WTC11 (cell line): Measurements from ENCODE around the gene ZBTB32. TPM values are rescaled to one million over a fixed set of nuclear protein-coding genes. Genes with fewer than 3 reads are reported as not detected.
"Not testable (repeated sequence)": the region's sequence is repeated elsewhere in the genome, so short reads cannot be mapped to it uniquely, and the experiment has no call there.

Experiments
- ATAC-seq: fragments of 200-7000 bp; cut with Tn5 transposase; 2 replicates; pipeline ENCODE4 v1.10.0; 2021; ENCODE audit warnings: mild to moderate bottlenecking, moderate library complexity
- CTCF ChIA-PET: fragments of 300-600 bp; sonication (Branson Sonifier 250); formaldehyde crosslinking; loops from one replicate; lab custom pipeline; 2021; ENCODE audit warnings: antibody characterized with exemption; lab: Charles Lee
- POLR2A ChIA-PET: fragments of 350-600 bp; sonication (Branson Sonifier 250); formaldehyde crosslinking; loops from one replicate; lab custom pipeline; 2021; ENCODE audit warnings: antibody characterized with exemption; lab: Charles Lee
- DNase-seq: peaks from one replicate; pipeline ENCODE4 v3.0.0; 2021; ENCODE audit warnings: low spot score
- H3K27ac Mint-ChIP-seq: 2 replicates; pipeline ENCODE4 v1.8.0; 2021; ENCODE audit warnings: mixed read lengths
- H3K27me3 Mint-ChIP-seq: 2 replicates; pipeline ENCODE4 v1.8.0; 2021; ENCODE audit warnings: low read depth, mild to moderate bottlenecking, moderate library complexity, mixed read lengths
- H3K36me3 Mint-ChIP-seq: 2 replicates; pipeline ENCODE4 v1.8.0; 2021; ENCODE audit warnings: mixed read lengths
- H3K4me1 Mint-ChIP-seq: 2 replicates; pipeline ENCODE4 v1.8.0; 2022; ENCODE audit warnings: mixed read lengths
- H3K4me3 Mint-ChIP-seq: 2 replicates; pipeline ENCODE4 v1.8.0; 2021; ENCODE audit warnings: mild to moderate bottlenecking, moderate library complexity, mixed read lengths
- H3K9me3 Mint-ChIP-seq: 2 replicates; pipeline ENCODE4 v1.8.0; 2021; ENCODE audit warnings: mixed read lengths
- FOXJ3 ChIP-seq: sonication (generic); formaldehyde crosslinking; IDR thresholded peaks from 2 replicates; pipeline ENCODE4 v1.9.0; 2021; ENCODE audit warnings: missing genetic modification reagents, mild to moderate bottlenecking, borderline replicate concordance
- FOXK1 ChIP-seq: sonication (generic); formaldehyde crosslinking; IDR thresholded peaks from 2 replicates; pipeline ENCODE4 v1.8.0; 2022; ENCODE audit warnings: mild to moderate bottlenecking, moderate library complexity, missing genetic modification reagents
- HMGA2 ChIP-seq: fragments of 250-450 bp; sonication (Bioruptor Pico); IDR thresholded peaks from 2 replicates; pipeline ENCODE4 v1.4.0; 2021; ENCODE audit warnings: mild to moderate bottlenecking, moderate library complexity
- JAZF1 ChIP-seq: fragments of 250-450 bp; sonication (Bioruptor Pico); IDR thresholded peaks from 2 replicates; pipeline ENCODE4 v1.9.0; 2021; ENCODE audit warnings: moderate library complexity, mild to moderate bottlenecking, inconsistent platforms
- MXD4 ChIP-seq: fragments of 250-450 bp; sonication (Bioruptor Pico); IDR thresholded peaks from 2 replicates; pipeline ENCODE4 v1.8.0; 2021; ENCODE audit warnings: mild to moderate bottlenecking, moderate library complexity, borderline replicate concordance
- MYBL2 ChIP-seq: sonication (generic); formaldehyde crosslinking; IDR thresholded peaks from 2 replicates; pipeline ENCODE4 v1.8.1; 2023; ENCODE audit warnings: mild to moderate bottlenecking, moderate library complexity, missing genetic modification reagents
- NFATC4 ChIP-seq: fragments of 250-450 bp; sonication (Bioruptor Pico); IDR thresholded peaks from 2 replicates; pipeline ENCODE4 v1.9.0; 2021; ENCODE audit warnings: mild to moderate bottlenecking
- NR1H2 ChIP-seq: sonication (generic); formaldehyde crosslinking; IDR thresholded peaks from 2 replicates; pipeline ENCODE4 v1.9.0; 2021; ENCODE audit warnings: mild to moderate bottlenecking, moderate library complexity, missing genetic modification reagents
- OVOL2 ChIP-seq: fragments of 250-450 bp; sonication (Bioruptor Pico); IDR thresholded peaks from 2 replicates; pipeline ENCODE4 v1.9.0; 2021; ENCODE audit warnings: mild to moderate bottlenecking, borderline replicate concordance
- PRRX2 ChIP-seq: fragments of 250-450 bp; sonication (Bioruptor Pico); IDR thresholded peaks from 2 replicates; pipeline ENCODE4 v1.8.0; 2021; ENCODE audit warnings: mild to moderate bottlenecking
- TCF7 ChIP-seq: sonication (generic); formaldehyde crosslinking; IDR thresholded peaks from 2 replicates; pipeline ENCODE4 v1.8.0; 2022; ENCODE audit warnings: mild to moderate bottlenecking, low read depth, missing genetic modification reagents, moderate library complexity
- ZNF121 ChIP-seq: sonication (generic); formaldehyde crosslinking; IDR thresholded peaks from 2 replicates; pipeline ENCODE4 v1.8.0; 2023; ENCODE audit warnings: missing genetic modification reagents
- ZNF138 ChIP-seq: sonication (generic); formaldehyde crosslinking; conservative IDR thresholded peaks from 2 replicates; pipeline ENCODE4 v1.8.1; 2022; ENCODE audit warnings: mild to moderate bottlenecking, moderate library complexity, missing genetic modification reagents
- ZNF396 ChIP-seq: fragments of 250-450 bp; sonication (Bioruptor Pico); IDR thresholded peaks from 2 replicates; pipeline ENCODE4 v1.8.0; 2021; ENCODE audit warnings: mild to moderate bottlenecking, moderate library complexity, borderline replicate concordance
- total RNA-seq: library from RNA; stranded (reverse); gene quantifications from 3 replicates; pipeline ENCODE4 v1.2.3, GENCODE V29; 2021
- TF ChIP-seq, protein P1 (sequence below): sonication (generic); formaldehyde crosslinking; IDR thresholded peaks from 2 replicates; pipeline ENCODE4 v1.8.0; 2022; ENCODE audit warnings: mild to moderate bottlenecking, missing genetic modification reagents
- TF ChIP-seq, protein P2 (sequence below): sonication (generic); formaldehyde crosslinking; IDR thresholded peaks from 2 replicates; pipeline ENCODE4 v1.8.1; 2022; ENCODE audit warnings: mild to moderate bottlenecking, missing genetic modification reagents, moderate library complexity, borderline replicate concordance
- TF ChIP-seq, protein P3 (sequence below): sonication (generic); formaldehyde crosslinking; IDR thresholded peaks from 2 replicates; pipeline ENCODE4 v1.8.1; 2023; ENCODE audit warnings: mild to moderate bottlenecking, moderate library complexity, missing genetic modification reagents
- TF ChIP-seq, protein P4 (sequence below): fragments of 250-450 bp; sonication (Bioruptor Pico); IDR thresholded peaks from 2 replicates; pipeline ENCODE4 v1.8.0; 2021; ENCODE audit warnings: mild to moderate bottlenecking
- TF ChIP-seq, protein P5 (sequence below): fragments of 250-450 bp; sonication (Bioruptor Pico); IDR thresholded peaks from 2 replicates; pipeline ENCODE4 v1.9.0; 2021; ENCODE audit warnings: mild to moderate bottlenecking
- TF ChIP-seq, protein P6 (sequence below): sonication (generic); formaldehyde crosslinking; IDR thresholded peaks from 2 replicates; pipeline ENCODE4 v1.8.1; 2022; ENCODE audit warnings: low read depth, missing genetic modification reagents, borderline replicate concordance
- TF ChIP-seq, protein P7 (sequence below): sonication (generic); formaldehyde crosslinking; IDR thresholded peaks from 2 replicates; pipeline ENCODE4 v1.8.1; 2023; ENCODE audit warnings: mild to moderate bottlenecking, missing genetic modification reagents, moderate library complexity
- TF ChIP-seq, protein P8 (sequence below): fragments of 250-450 bp; sonication (Bioruptor Pico); conservative IDR thresholded peaks from 2 replicates; pipeline ENCODE4 v1.9.0; 2021; ENCODE audit warnings: mild to moderate bottlenecking

The ZBTB32 gene
- total RNA-seq, 1 experiment from 2014 or later: 0.11 TPM

DNA sequence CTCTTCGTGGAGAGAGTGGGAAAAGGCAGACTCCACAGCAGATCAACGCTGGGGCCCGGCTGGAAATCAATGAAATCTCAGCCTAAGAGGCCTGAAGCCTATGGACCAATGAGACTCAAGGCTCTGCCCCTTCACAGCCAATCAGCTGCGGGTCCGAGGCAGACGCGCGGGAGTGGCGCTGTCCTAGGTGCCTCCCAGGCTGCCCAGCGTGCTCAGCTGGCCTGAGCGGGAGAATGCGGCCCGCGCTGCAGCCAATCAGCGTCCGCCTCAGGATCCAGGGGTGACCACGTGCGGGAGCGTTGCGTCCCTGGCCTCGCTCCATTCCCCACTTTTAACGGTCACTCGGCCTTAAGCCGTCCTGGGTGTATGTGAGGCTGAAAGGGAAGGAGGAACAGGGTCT is at the start of gene ZBTB32 (continued):
- TF ChIP-seq, protein P1, sequence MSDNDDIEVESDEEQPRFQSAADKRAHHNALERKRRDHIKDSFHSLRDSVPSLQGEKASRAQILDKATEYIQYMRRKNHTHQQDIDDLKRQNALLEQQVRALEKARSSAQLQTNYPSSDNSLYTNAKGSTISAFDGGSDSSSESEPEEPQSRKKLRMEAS: peak; percentile 99
- TF ChIP-seq ZNF138 (peak; percentile 86), ZNF121 (CRISPR knock-in tag) (peak; percentile 84; the same call in 1 of the 2 replicates), JAZF1 (CRISPR knock-in tag) (no peak), FOXJ3 (CRISPR knock-in tag) (no peak), TCF7 (CRISPR knock-in tag) (peak; percentile 95), MYBL2 (peak; percentile 88), PRRX2 (CRISPR knock-in tag) (no peak), NFATC4 (no peak)
- TF ChIP-seq, protein P2, sequence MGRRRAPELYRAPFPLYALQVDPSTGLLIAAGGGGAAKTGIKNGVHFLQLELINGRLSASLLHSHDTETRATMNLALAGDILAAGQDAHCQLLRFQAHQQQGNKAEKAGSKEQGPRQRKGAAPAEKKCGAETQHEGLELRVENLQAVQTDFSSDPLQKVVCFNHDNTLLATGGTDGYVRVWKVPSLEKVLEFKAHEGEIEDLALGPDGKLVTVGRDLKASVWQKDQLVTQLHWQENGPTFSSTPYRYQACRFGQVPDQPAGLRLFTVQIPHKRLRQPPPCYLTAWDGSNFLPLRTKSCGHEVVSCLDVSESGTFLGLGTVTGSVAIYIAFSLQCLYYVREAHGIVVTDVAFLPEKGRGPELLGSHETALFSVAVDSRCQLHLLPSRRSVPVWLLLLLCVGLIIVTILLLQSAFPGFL (CRISPR knock-in tag): peak; percentile 29; the same call in 1 of the 2 replicates
- TF ChIP-seq, protein P3, sequence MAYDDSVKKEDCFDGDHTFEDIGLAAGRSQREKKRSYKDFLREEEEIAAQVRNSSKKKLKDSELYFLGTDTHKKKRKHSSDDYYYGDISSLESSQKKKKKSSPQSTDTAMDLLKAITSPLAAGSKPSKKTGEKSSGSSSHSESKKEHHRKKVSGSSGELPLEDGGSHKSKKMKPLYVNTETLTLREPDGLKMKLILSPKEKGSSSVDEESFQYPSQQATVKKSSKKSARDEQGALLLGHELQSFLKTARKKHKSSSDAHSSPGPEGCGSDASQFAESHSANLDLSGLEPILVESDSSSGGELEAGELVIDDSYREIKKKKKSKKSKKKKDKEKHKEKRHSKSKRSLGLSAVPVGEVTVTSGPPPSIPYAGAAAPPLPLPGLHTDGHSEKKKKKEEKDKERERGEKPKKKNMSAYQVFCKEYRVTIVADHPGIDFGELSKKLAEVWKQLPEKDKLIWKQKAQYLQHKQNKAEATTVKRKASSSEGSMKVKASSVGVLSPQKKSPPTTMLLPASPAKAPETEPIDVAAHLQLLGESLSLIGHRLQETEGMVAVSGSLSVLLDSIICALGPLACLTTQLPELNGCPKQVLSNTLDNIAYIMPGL (CRISPR knock-in tag): peak; percentile 71; the same call in 1 of the 2 replicates
- TF ChIP-seq, protein P4, sequence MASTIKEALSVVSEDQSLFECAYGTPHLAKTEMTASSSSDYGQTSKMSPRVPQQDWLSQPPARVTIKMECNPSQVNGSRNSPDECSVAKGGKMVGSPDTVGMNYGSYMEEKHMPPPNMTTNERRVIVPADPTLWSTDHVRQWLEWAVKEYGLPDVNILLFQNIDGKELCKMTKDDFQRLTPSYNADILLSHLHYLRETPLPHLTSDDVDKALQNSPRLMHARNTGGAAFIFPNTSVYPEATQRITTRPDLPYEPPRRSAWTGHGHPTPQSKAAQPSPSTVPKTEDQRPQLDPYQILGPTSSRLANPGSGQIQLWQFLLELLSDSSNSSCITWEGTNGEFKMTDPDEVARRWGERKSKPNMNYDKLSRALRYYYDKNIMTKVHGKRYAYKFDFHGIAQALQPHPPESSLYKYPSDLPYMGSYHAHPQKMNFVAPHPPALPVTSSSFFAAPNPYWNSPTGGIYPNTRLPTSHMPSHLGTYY (CRISPR knock-in tag): no peak
- TF ChIP-seq, protein P5, sequence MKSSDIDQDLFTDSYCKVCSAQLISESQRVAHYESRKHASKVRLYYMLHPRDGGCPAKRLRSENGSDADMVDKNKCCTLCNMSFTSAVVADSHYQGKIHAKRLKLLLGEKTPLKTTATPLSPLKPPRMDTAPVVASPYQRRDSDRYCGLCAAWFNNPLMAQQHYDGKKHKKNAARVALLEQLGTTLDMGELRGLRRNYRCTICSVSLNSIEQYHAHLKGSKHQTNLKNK (CRISPR knock-in tag): no peak

DNA sequence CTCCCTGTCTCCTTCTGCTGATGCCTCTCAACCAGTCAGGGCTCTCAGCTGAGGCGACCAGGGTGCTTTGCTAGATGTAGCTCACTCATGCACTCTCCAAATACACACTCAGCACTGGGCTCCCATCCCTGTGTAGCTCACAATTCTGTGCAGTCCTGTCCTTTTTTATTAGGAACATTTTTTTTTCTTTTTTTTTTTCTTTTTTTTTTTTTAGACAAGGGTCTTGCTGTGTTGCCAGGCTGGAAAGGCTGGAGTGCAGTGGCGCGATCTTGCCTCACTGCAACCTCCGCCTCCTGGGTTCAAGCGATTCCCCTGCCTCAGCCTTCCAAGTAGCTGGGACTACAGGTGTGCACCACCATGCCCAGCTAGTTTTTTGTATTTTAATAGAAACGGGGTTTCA is 49.5 kb upstream of the ZBTB32 start:
- H3K4me1 Mint-ChIP-seq, DNase-seq, H3K27ac Mint-ChIP-seq, H3K27me3 Mint-ChIP-seq, H3K9me3 Mint-ChIP-seq, ATAC-seq, CTCF ChIA-PET, H3K4me3 Mint-ChIP-seq: not testable (repeated sequence)
- H3K36me3 Mint-ChIP-seq: peaks cover 60% of the 10 kb centered on the region
- POLR2A ChIA-PET: interaction anchor here (0.7 kb wide), 1 partner anchor 16 kb away, joined by 4 read pairs; no protein-coding TSS in a partner anchor

DNA sequence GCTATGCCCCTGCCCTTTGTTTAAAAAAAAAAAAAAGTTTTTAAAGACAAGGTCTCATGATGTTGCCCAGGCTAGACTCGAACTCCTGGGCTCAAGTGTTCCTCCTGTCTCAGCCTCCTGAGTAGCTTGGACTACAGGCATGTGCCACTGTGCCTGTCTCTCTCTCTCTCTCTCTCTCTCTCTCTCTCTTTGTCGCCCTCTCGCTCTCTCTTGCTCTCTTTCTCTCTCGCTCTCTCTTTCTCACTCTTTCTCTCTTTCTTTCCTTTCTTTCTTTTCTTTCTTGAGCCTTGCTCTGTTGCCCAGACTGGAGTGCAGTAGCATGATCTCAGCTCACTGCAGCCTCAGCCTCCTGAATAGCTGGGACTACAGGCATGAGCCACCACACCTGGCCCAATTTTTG is 48.8 kb upstream of the ZBTB32 start:
- no peak overlapping the region for H3K4me3 Mint-ChIP-seq
- H3K9me3 Mint-ChIP-seq: no peaks in the 10 kb centered on the region
- no peak overlapping the region for H3K27ac Mint-ChIP-seq
- POLR2A ChIA-PET: interaction anchor here (0.7 kb wide), 1 partner anchor 17 kb away, joined by 4 read pairs; no protein-coding TSS in a partner anchor
- CTCF ChIA-PET: no interaction called here
- no peaks in the 10 kb centered on the region for H3K27me3 Mint-ChIP-seq
- no peak for ATAC-seq
- TF ChIP-seq OVOL2 (CRISPR knock-in tag): no peak
- TF ChIP-seq, all 79 proteins: peak for 0
- no peak for DNase-seq
- Mint-ChIP-seq H3K36me3 (peaks cover 62% of the 10 kb centered on the region), H3K4me1 (no peaks in the 10 kb centered on the region)

DNA sequence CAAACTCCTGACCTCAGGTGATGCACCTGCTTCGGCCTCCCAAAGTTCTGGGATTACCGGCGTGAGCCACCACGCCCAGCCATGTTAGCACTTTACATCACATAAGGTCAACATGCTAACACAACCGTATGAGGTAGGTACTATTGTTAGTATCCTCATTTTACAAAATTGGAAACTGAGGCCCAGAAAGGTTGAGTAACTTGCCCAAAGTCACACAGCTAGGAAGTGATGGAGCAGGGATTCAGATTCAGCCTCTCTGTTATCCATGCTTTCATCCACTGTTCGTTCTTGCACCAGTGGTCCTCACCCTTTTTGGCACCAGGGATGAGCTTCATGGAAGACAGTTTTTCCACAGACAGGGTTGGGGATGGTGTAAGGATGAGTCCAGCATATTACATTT is 47.7 kb upstream of the ZBTB32 start:
- H3K27me3 Mint-ChIP-seq: no peaks in the 10 kb centered on the region
- H3K4me3 Mint-ChIP-seq: no peak overlapping the region
- ChIA-PET CTCF (no interaction called here), POLR2A (interaction anchor here (0.6 kb wide), 1 partner anchor 44 kb away, joined by 3 read pairs; the partner anchor contains the start of gene HAUS5)
- no peak for DNase-seq
- no peaks in the 10 kb centered on the region for H3K4me1 Mint-ChIP-seq
- H3K27ac Mint-ChIP-seq: no peak overlapping the region
- ATAC-seq: no peak
- no peaks in the 10 kb centered on the region for H3K9me3 Mint-ChIP-seq
- peaks cover 54% of the 10 kb centered on the region for H3K36me3 Mint-ChIP-seq
- TF ChIP-seq MXD4 (CRISPR knock-in tag): no peak
- TF ChIP-seq FOXK1 (CRISPR knock-in tag): no peak
- TF ChIP-seq, protein P6, sequence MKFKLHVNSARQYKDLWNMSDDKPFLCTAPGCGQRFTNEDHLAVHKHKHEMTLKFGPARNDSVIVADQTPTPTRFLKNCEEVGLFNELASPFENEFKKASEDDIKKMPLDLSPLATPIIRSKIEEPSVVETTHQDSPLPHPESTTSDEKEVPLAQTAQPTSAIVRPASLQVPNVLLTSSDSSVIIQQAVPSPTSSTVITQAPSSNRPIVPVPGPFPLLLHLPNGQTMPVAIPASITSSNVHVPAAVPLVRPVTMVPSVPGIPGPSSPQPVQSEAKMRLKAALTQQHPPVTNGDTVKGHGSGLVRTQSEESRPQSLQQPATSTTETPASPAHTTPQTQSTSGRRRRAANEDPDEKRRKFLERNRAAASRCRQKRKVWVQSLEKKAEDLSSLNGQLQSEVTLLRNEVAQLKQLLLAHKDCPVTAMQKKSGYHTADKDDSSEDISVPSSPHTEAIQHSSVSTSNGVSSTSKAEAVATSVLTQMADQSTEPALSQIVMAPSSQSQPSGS (CRISPR knock-in tag): no peak
- no peak for TF ChIP-seq HMGA2 (CRISPR knock-in tag)
- no peak for TF ChIP-seq ZNF396 (CRISPR knock-in tag)
- TF ChIP-seq, protein P7, sequence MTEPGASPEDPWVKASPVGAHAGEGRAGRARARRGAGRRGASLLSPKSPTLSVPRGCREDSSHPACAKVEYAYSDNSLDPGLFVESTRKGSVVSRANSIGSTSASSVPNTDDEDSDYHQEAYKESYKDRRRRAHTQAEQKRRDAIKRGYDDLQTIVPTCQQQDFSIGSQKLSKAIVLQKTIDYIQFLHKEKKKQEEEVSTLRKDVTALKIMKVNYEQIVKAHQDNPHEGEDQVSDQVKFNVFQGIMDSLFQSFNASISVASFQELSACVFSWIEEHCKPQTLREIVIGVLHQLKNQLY (CRISPR knock-in tag): no peak
- TF ChIP-seq, protein P8, sequence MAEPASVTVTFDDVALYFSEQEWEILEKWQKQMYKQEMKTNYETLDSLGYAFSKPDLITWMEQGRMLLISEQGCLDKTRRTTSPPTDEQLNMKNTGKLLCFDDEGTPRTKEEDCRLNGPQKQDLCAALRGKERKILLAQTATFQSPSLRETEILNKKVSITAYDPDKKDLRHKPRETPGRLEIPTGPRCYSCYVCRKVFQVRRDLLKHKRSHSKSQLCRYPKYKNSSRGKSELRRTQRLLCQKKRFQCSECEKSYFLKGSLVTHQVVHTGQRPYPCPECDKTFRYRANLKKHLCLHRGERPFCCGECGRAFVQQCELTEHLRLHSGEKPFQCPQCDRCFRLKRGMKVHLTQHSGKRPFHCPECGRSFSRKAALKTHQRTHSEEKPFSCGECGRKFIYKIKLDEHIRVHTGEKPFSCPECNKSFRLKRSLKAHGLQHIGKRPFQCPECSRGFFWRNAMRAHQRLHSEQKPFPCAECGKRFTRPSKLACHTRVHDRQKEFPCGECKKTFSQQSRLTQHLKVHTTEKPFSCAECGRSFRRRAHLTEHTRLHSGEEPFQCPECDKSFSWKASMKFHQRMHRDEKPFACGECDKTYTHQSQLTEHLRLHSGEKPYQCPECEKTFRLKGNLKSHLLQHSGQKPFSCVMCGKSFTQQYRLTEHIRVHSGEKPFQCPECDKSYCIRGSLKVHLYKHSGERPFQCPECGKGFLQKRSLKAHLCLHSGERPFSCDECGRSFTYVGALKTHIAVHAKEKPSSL (CRISPR knock-in tag): no peak
- TF ChIP-seq NR1H2 (CRISPR knock-in tag): no peak
